Measurements from ENCODE around the gene ZP1. TPM values are rescaled to one million over a fixed set of nuclear protein-coding genes. Genes with fewer than 3 reads are reported as not detected.

The ZP1 gene
- total and polyA plus RNA-seq, 2 of the 8 experiments (the other 6 are each of a cell fraction or from before 2014, with no cell fraction given), result not detected

- Histone ChIP-seq H3K56ac (replicated peaks; ENCODE audit: insufficient read length, low read depth, low read length) (no peak overlapping the region), H3K4ac (replicated peaks; ENCODE audit: insufficient read length, low read depth, low read length) (no peak overlapping the region), H3K36me3 (ENCODE audit: control insufficient read depth in 2 of 4, insufficient read depth in 4 of 4, low read length in 3 of 4) (peaks cover 13 to 26% (median 21%) of the 10 kb centered on the region in 4 experiments), H3K4me2 (ENCODE audit: insufficient read depth in 1 of 2, low read depth in 2 of 2, low read length in 2 of 2) (no peak overlapping the region), H2BK12ac (ENCODE audit: low read depth, low read length) (no peak overlapping the region), H3K27me3 (replicated peaks in 1 of 4; ENCODE audit: control insufficient read depth in 3 of 4, extremely low read depth in 1 of 4, insufficient read depth in 3 of 4, low read length in 3 of 4) (peaks cover 3 to 17% (median 11%) of the 10 kb centered on the region in 4 experiments; a peak in 6 of 7 replicates), H3K27ac (ENCODE audit: low read depth, low read length) (no peak overlapping the region), H2BK15ac (ENCODE audit: low read length) (no peak overlapping the region), H2BK20ac (ENCODE audit: low read length) (no peak overlapping the region), H3K4me1 (replicated peaks in 1 of 4; ENCODE audit: control insufficient read depth in 3 of 4, insufficient read depth in 4 of 4, low read length in 3 of 4) (peaks cover 0 to 13% (median 3%) of the 10 kb centered on the region in 4 experiments; a peak in 3 of 7 replicates), H3K9ac (replicated peaks in 1 of 4; ENCODE audit: extremely low read depth in 1 of 4, low read depth in 3 of 4, low read length in 3 of 4) (no peak overlapping the region), H2BK5ac (ENCODE audit: low read depth, low read length) (no peak overlapping the region), H2BK120ac (replicated peaks; ENCODE audit: low read depth, low read length) (no peak overlapping the region), H4K8ac (ENCODE audit: extremely low read depth, insufficient read depth, low read length) (no peak overlapping the region), H4K20me1 (replicated peaks in 1 of 2; ENCODE audit: control insufficient read depth in 1 of 2, insufficient read depth in 2 of 2, low read length in 2 of 2) (peaks cover 6 to 23% of the 10 kb centered on the region in 2 experiments), H4K5ac (ENCODE audit: insufficient read length, low read depth, low read length) (no peak overlapping the region), H3K79me2 (ENCODE audit: control insufficient read depth in 1 of 2, insufficient read depth in 2 of 2, low read length in 2 of 2) (peaks cover 6 to 23% of the 10 kb centered on the region in 2 experiments), H3K79me1 (ENCODE audit: low read depth, low read length) (peaks cover 6% of the 10 kb centered on the region), H3K23me2 (ENCODE audit: low read depth, low read length) (no peaks in the 10 kb centered on the region; the same call in 1 of the 2 replicates), H3K4me3 (ENCODE audit: extremely low read depth in 1 of 4, insufficient read depth in 2 of 4, low read depth in 3 of 4, low read length in 4 of 4) (no peak overlapping the region), H3K14ac (ENCODE audit: insufficient read length) (no peak overlapping the region), H3K18ac (ENCODE audit: extremely low read depth, low read length) (no peak overlapping the region), H3K23ac (ENCODE audit: insufficient read length) (no peak overlapping the region), H2AK5ac (ENCODE audit: low read depth, low read length) (no peak overlapping the region), H3K9me3 (ENCODE audit: insufficient read depth in 2 of 2, low read depth in 1 of 2, low read length in 1 of 2) (peaks cover 0 to 9% of the 10 kb centered on the region in 2 experiments; a peak in 1 of 4 replicates), H2AFZ (ENCODE audit: low read length) (no peak overlapping the region), H4K91ac (replicated peaks; ENCODE audit: insufficient read length, low read length) (no peak overlapping the region)
- DNase-seq (ENCODE audit: low read depth in 1 of 2, low spot score in 2 of 2), result no peak
- POLR2A ChIA-PET (ENCODE audit: partially characterized antibody), result interaction anchor here (5.0 kb wide), 1 partner anchor 20 kb away, joined by 20 read pairs; the partner anchor contains the start of gene ZP1
- FAIRE-seq, result no peak
- TF ChIP-seq CBX5 (IDR thresholded peaks at IDR 0.05; ENCODE audit: low read depth, low read length) (no peak), E2F6 (IDR thresholded peaks at IDR 0.05) (no peak)
- CTCF ChIA-PET (ENCODE audit: partially characterized antibody), result interaction anchor here (0.6 to 2.1 kb wide), 5 partner anchors 17 to 311 kb away, joined by 3 to 6 read pairs (median 3); no protein-coding TSS in a partner anchor
- 92% methylated on average over 10 of the region's 10 CpGs; no CpG with 5 or more reads in 1 of the 2 experiments for WGBS, 2 experiments (ENCODE audit: extremely low coverage in 1 of 2, insufficient coverage in 1 of 2, insufficient read length in 1 of 2, insufficient replicate concordance in 2 of 2, low coverage in 1 of 2, low lambda C conversion rate in 2 of 2, missing lambda C conversion rate in 1 of 2)
Measured at GRCh38 chr11:60848714-60849151, 18.6 kb upstream of the ZP1 start.
